CD14-positive monocyte (primary cell): ENCODE measurements around the gene NIPAL4. TPM values are rescaled to one million over a fixed set of nuclear protein-coding genes. Genes with fewer than 3 reads are reported as not detected.

Source experiments
- DNase-seq, 3 donors: peaks; one replicate each; pipeline ENCODE4 v3.0.0-alpha.2; 2011 to 2022
- H2AFZ ChIP-seq: 2 replicates; pipeline ENCODE4 v1.6.0; 2012; ENCODE audit warnings: mild to moderate bottlenecking, low read depth, low read length, inconsistent platforms; ENCODE audit not compliant: insufficient read depth, poor library complexity, severe bottlenecking
- H3K27ac ChIP-seq, 2 donors: 1 replicate in 1 of 2; 2 replicates in 1 of 2; pipeline ENCODE4 v1.5.1; 2012 to 2013; ENCODE audit warnings: low read length in 2 of 2, control low read depth in 1 of 2, inconsistent platforms in 1 of 2, low read depth in 1 of 2, mild to moderate bottlenecking in 1 of 2
- H3K27me3 ChIP-seq, 2 donors: one replicate each; pipeline versions ENCODE4 v1.6.0 to v1.6.1; 2011 to 2013; ENCODE audit warnings: low read length in 2 of 2; ENCODE audit not compliant: control insufficient read depth in 2 of 2, insufficient read depth in 2 of 2
- H3K36me3 ChIP-seq, 2 donors: replicated peaks in 1 of 2; 1 replicate in 1 of 2; 2 replicates in 1 of 2; pipeline versions ENCODE4 v1.5.1 to v1.6.1; 2012 to 2013; ENCODE audit warnings: low read length in 2 of 2, control low read depth in 1 of 2, inconsistent platforms in 1 of 2, mild to moderate bottlenecking in 1 of 2; ENCODE audit not compliant: insufficient read depth in 2 of 2, control insufficient read depth in 1 of 2
- H3K4me1 ChIP-seq, 2 donors: 1 replicate in 1 of 2; 2 replicates in 1 of 2; pipeline versions ENCODE4 v1.5.1 to v1.6.1; 2012 to 2013; ENCODE audit warnings: low read length in 2 of 2, control low read depth in 1 of 2, inconsistent platforms in 1 of 2, mild to moderate bottlenecking in 1 of 2, moderate library complexity in 1 of 2; ENCODE audit not compliant: insufficient read depth in 2 of 2, control insufficient read depth in 1 of 2
- H3K4me2 ChIP-seq: replicated peaks from 2 replicates; pipeline ENCODE3; 2012; ENCODE audit warnings: low read length, moderate library complexity, mild to moderate bottlenecking; ENCODE audit not compliant: poor library complexity, severe bottlenecking; ENCODE audit errors: extremely low read depth
- H3K4me3 ChIP-seq, 3 experiments: fragments of 200-600 bp in 1 of 3; sonication (generic) in 1 of 3; replicated peaks in 1 of 3; 1 replicate in 2 of 3; 2 replicates in 1 of 3; pipeline ENCODE4 v1.5.1; 2011 to 2013; ENCODE audit warnings: low read length in 3 of 3, mild to moderate bottlenecking in 3 of 3, control low read depth in 2 of 3, low read depth in 2 of 3, inconsistent platforms in 1 of 3, moderate library complexity in 1 of 3
- H3K79me2 ChIP-seq: 2 replicates; pipeline ENCODE4 v1.6.0; 2012; ENCODE audit warnings: mild to moderate bottlenecking, control low read depth, inconsistent platforms, low read length, moderate library complexity; ENCODE audit not compliant: insufficient read depth
- H3K9ac ChIP-seq: 2 replicates; pipeline ENCODE4 v1.6.0; 2017; ENCODE audit warnings: low read length, mild to moderate bottlenecking; ENCODE audit not compliant: insufficient read depth, poor library complexity, severe bottlenecking
- H3K9me3 ChIP-seq, 2 donors: replicated peaks in 1 of 2; 1 replicate in 1 of 2; 2 replicates in 1 of 2; pipeline versions ENCODE4 v1.5.1 to v1.6.1; 2012 to 2013; ENCODE audit warnings: low read length in 2 of 2, control low read depth in 1 of 2; ENCODE audit not compliant: control insufficient read depth in 1 of 2, insufficient read depth in 1 of 2
- H4K20me1 ChIP-seq: 2 replicates; pipeline ENCODE4 v1.6.0; 2012; ENCODE audit warnings: mild to moderate bottlenecking, low read length, control low read depth, moderate library complexity; ENCODE audit not compliant: insufficient read depth
- H3K27ac Mint-ChIP-seq, 7 donors: one replicate each; pipeline ENCODE4 v1.8.0; 2020; ENCODE audit warnings: mild to moderate bottlenecking in 7 of 7, mixed read lengths in 7 of 7, moderate library complexity in 6 of 7, inconsistent platforms in 2 of 7
- H3K27me3 Mint-ChIP-seq, 3 donors: one replicate each; pipeline ENCODE4 v1.8.0; 2021 to 2022; ENCODE audit warnings: low read depth in 3 of 3, mild to moderate bottlenecking in 3 of 3, mixed read lengths in 3 of 3, moderate library complexity in 3 of 3, inconsistent platforms in 1 of 3
- H3K36me3 Mint-ChIP-seq, 2 donors: one replicate each; pipeline ENCODE4 v1.8.0; 2020; ENCODE audit warnings: mixed read lengths in 2 of 2, inconsistent platforms in 1 of 2, mild to moderate bottlenecking in 1 of 2
- H3K4me1 Mint-ChIP-seq: one replicate; pipeline ENCODE4 v1.8.0; 2020; ENCODE audit warnings: mild to moderate bottlenecking, mixed read lengths
- H3K4me3 Mint-ChIP-seq, 2 donors: one replicate each; pipeline ENCODE4 v1.8.0; 2020; ENCODE audit warnings: mild to moderate bottlenecking in 2 of 2, mixed read lengths in 2 of 2, moderate library complexity in 1 of 2
- H3K9me3 Mint-ChIP-seq, 7 donors: one replicate each; pipeline ENCODE4 v1.8.0; 2020 to 2022; ENCODE audit warnings: mixed read lengths in 7 of 7, mild to moderate bottlenecking in 6 of 7, moderate library complexity in 6 of 7, inconsistent platforms in 2 of 7
- WGBS: methylation state at CpG from one replicate; pipeline ENCODE4 v1.1.5; 2013; ENCODE audit warnings: missing lambda C conversion rate; ENCODE audit not compliant: insufficient coverage; 5-methylcytosine and 5-hydroxymethylcytosine counted together
- intact Hi-C, 2 donors: fragments of 100-400 bp; cut with micrococcal nuclease; formaldehyde crosslinking; loops; one replicate each; pipeline versions ENCODE4 v1.15.0 to v1.15.1; 2023
- polyA plus RNA-seq, 3 donors: library from polyadenylated mRNA; depleted of rRNA in 1 of 3; unstranded in 2 of 3; stranded (reverse) in 1 of 3; fragments of 300-500 nt in 2 of 3; fragments of >200 nt in 1 of 3; fragmentation: Illumina TruSeq in 2 of 3; gene quantifications; 1 replicate in 2 of 3; 2 replicates in 1 of 3; pipeline ENCODE4 v1.2.3, GENCODE V29; 2012 to 2021
- TF ChIP-seq, protein P1 (sequence below): fragments of 200-600 bp; IDR thresholded peaks from one replicate; pipeline ENCODE4 v1.8.0; 2022; ENCODE audit warnings: antibody characterized with exemption, mild to moderate bottlenecking

NIPAL4 gene
- polyA plus RNA-seq, 3 donors = 0.04 to 2.3 TPM; not detected in 1

- no peaks in the 10 kb centered on the region for H4K20me1 ChIP-seq
- peaks cover 0 to 3% (median 2%) of the 10 kb centered on the region in 3 donors for H3K27me3 Mint-ChIP-seq
- H3K79me2 ChIP-seq = no peaks in the 10 kb centered on the region
- H3K9me3 ChIP-seq = no peaks in the 10 kb centered on the region
- DNase-seq = no peak
- intact Hi-C loops = loop anchor here in 1 of 2 donors (5.0 kb wide), 1 partner anchor 37 kb away; no protein-coding TSS in a partner anchor
- no peak overlapping the region for H3K9ac ChIP-seq
- no peak overlapping the region for H2AFZ ChIP-seq
- H3K9me3 Mint-ChIP-seq = peaks cover 0 to 1% (median 0%) of the 10 kb centered on the region in 7 donors
- TF ChIP-seq, protein P1, sequence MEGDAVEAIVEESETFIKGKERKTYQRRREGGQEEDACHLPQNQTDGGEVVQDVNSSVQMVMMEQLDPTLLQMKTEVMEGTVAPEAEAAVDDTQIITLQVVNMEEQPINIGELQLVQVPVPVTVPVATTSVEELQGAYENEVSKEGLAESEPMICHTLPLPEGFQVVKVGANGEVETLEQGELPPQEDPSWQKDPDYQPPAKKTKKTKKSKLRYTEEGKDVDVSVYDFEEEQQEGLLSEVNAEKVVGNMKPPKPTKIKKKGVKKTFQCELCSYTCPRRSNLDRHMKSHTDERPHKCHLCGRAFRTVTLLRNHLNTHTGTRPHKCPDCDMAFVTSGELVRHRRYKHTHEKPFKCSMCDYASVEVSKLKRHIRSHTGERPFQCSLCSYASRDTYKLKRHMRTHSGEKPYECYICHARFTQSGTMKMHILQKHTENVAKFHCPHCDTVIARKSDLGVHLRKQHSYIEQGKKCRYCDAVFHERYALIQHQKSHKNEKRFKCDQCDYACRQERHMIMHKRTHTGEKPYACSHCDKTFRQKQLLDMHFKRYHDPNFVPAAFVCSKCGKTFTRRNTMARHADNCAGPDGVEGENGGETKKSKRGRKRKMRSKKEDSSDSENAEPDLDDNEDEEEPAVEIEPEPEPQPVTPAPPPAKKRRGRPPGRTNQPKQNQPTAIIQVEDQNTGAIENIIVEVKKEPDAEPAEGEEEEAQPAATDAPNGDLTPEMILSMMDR = no peak
- H3K27ac ChIP-seq = no peak overlapping the region
- no CpG with 5 or more reads among the region's 7 CpGs for WGBS
- H3K27ac Mint-ChIP-seq = no peak overlapping the region
- H3K4me3 Mint-ChIP-seq = no peak overlapping the region
- H3K36me3 ChIP-seq = peaks cover 0 to 6% of the 10 kb centered on the region in 2 donors
- peaks cover 17 to 21% of the 10 kb centered on the region in 2 donors for H3K4me1 ChIP-seq
- peaks cover 20% of the 10 kb centered on the region for H3K4me1 Mint-ChIP-seq
- no peak overlapping the region for H3K4me3 ChIP-seq
- no peak overlapping the region for H3K4me2 ChIP-seq
- peaks cover 7 to 8% of the 10 kb centered on the region in 2 donors for H3K36me3 Mint-ChIP-seq
- no peaks in the 10 kb centered on the region for H3K27me3 ChIP-seq
Measured at GRCh38 chr5:157469687-157470086, 9.7 kb downstream of the NIPAL4 start.

DNA sequence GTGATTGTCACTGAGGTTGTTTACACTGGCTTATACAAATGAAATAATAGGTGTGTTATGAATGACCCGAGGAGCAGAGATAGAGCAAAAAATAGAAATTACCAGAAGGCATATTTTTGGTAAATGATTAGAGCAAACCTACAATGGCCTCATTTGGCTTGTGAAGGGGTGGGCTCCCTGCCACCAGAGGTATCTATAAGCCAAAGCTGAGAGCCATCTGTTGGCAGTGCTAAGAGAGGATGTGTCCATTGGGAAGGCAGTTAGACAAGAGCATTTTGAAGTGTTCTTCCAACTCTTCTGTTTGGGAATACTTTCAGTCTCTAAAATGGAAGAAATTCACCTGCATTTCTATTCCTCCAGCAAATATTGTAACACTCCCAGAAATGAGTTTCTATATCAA is 10.6 kb downstream of the NIPAL4 start:
- Mint-ChIP-seq H3K27me3 (peaks cover 0 to 3% (median 2%) of the 10 kb centered on the region in 3 donors), H3K4me3 (no peak overlapping the region), H3K4me1 (peaks cover 14% of the 10 kb centered on the region), H3K9me3 (peaks cover 0 to 1% (median 0%) of the 10 kb centered on the region in 7 donors), H3K27ac (no peak overlapping the region), H3K36me3 (peaks cover 14 to 16% of the 10 kb centered on the region in 2 donors)
- H3K27me3 ChIP-seq = no peaks in the 10 kb centered on the region
- H3K27ac ChIP-seq = no peak overlapping the region
- DNase-seq = no peak
- H3K79me2 ChIP-seq = no peaks in the 10 kb centered on the region
- TF ChIP-seq, protein P1 = no peak
- intact Hi-C loops = loop anchor here in 1 of 2 donors (5.0 kb wide), 1 partner anchor 38 kb away; no protein-coding TSS in a partner anchor
- no peak overlapping the region for H3K4me2 ChIP-seq
- peaks cover 0 to 13% of the 10 kb centered on the region in 2 donors for H3K36me3 ChIP-seq
- WGBS = no CpG with 5 or more reads among the region's 1 CpG
- no peak overlapping the region for H3K4me3 ChIP-seq
- peaks cover 13 to 15% of the 10 kb centered on the region in 2 donors for H3K4me1 ChIP-seq
- no peak overlapping the region for H2AFZ ChIP-seq
- no peaks in the 10 kb centered on the region for H4K20me1 ChIP-seq
- no peak overlapping the region for H3K9ac ChIP-seq
- no peaks in the 10 kb centered on the region for H3K9me3 ChIP-seq
